ENCODE data around the gene NRSN1. TPM values are rescaled to one million over a fixed set of nuclear protein-coding genes. Genes with fewer than 3 reads are reported as not detected.

Gene NRSN1
- total RNA-seq, 1 experiment from 2014 or later = not detected

DNA sequence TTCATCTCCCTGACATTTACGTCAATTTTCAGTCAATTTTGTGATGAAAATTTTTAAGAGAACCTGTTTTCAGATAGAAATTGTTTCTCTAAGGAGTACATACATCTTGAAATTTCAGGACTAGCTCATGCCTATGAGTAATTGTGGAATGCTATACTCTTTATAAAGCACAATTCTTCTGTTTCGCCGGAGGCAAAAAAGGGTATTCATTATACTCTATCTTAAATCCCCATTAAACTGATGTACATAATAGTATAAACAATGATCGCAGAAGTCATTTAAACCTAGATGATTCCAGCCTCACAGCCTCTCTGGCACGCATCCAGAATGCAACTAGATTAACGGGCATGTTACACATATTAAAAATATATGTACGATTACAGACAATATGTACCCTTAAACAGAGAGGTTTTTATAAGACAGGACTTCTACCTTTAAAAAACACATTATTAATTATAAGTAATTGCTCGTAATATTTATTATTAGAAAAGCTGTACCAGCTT, 62.6 kb downstream of the NRSN1 start:
- DNase-seq (ENCODE audit: low read depth, low spot score) = peak; percentile 37
- in situ Hi-C loops (cut with HindIII; ENCODE audit: low pct_unique_long_range_greater_than_20kb, low sequenced_read_pairs) = no loop called here

DNA sequence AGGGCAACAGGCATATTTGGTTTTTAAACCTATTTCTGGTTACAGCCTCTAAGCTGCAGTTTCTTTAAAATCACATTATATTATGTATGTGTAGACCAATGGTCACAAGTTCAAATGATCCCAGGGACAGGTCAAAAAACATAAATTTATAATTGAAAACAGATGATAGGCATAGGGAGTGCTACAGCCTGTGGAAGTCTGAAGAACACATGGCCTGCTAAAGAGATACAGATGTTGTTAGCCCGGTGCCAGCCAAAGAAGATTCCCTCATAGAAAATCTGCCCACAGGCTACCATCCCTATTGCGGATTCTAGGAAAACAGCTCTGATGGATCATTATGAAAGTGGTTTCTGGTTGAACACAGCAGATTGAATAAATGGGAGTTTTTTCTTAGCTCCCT, 65.3 kb downstream of the NRSN1 start:
- in situ Hi-C loops (cut with HindIII; ENCODE audit: low pct_unique_long_range_greater_than_20kb, low sequenced_read_pairs) = no loop called here
- no peak for DNase-seq (ENCODE audit: low read depth, low spot score)

DNA sequence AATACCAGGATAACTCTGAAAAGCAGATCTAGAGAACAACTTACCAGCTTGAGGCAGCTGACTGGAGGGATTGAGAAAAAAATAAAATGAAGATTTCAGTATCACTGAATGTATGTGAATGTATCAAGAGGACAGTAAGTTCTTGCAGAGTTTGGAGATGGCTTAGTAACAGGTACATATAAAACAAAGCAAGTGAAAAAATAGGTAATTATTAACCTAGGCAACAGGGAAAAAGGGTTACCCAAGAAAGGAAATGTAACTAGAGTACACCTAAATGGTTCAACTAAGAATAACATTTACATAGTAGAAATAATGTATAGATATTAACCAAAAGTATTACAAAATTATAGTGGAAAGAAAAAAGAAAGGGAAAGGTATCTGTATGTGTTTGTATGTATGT, 67.3 kb downstream of the NRSN1 start:
- DNase-seq (ENCODE audit: low read depth, low spot score) = no peak
- in situ Hi-C loops (cut with HindIII; ENCODE audit: low pct_unique_long_range_greater_than_20kb, low sequenced_read_pairs) = no loop called here

DNA sequence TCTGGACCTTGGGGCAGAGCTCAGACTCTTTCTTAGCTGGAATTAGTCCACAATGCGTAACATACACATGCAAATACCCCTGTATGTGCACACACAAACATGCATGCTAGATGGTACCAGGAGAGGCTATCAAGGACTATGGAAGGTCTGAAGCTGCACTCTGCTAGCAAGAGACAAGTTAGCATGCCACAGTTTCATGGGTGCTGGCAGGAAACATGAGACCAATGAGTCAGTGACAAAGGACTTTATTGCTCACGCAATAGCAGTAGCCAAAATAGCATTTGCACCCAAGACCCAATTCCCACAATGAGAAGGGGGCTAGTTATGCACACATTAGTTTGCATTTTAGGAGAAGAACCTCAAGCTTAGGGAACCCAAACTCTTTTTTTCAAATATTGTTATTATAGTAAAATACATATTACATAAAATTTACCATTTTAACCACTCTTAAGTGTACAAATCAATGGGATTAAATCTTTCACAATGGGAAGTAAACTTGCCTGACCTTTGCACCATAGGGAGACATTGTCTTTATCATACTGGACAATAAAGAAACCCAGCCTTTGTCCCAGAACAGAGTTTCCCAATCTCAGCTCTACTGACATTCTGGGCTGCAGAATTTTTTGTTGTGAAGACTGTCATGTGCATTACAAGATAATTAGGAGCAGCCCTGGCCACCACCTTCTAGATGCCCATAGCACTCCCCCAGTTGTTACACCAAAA, 69.1 kb downstream of the NRSN1 start:
- DNase-seq (ENCODE audit: low read depth, low spot score) = peak; percentile 22
- in situ Hi-C loops (cut with HindIII; ENCODE audit: low pct_unique_long_range_greater_than_20kb, low sequenced_read_pairs) = no loop called here

DNA sequence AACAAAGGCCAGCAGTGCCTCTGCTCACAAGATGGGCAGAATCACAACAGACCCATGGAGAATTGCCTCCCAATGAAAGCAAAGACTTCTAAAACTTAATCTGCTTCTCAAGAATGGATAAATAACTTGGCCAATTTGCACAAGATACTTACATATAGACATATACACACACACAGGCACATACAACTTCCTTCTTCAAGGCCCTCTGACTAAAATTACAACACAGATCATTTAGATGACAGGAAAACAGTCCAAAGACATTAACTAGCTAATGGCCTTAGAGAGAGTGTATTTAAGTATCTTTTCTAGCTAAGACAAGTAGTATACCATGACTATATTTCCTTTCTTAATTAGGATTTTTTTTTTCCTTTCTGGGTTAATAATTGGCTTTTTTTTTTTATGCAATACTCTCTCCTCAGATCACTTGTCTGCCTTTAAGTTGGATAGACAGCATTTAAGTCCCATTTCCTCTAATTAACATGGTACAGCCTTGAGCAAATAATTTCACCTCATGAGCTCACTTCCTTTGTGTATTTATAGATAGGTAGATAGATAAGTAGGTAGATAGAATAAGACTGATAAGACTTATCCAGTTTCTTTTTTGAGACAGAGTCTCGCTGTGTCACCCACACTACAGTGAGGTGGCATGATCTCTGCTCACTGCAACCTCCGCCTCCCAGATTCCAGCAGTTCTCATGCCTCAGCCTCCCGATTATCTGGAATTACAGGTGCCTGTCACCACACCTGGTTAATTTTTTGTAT, 70.0 kb downstream of the NRSN1 start:
- in situ Hi-C loops (cut with HindIII; ENCODE audit: low pct_unique_long_range_greater_than_20kb, low sequenced_read_pairs) = no loop called here

More for the DNA sequence above, 70.0 kb downstream of the NRSN1 start:
- no peak for DNase-seq (ENCODE audit: low read depth, low spot score)

Small RNA genes within 50 kb of the gene (small RNA-seq; reads per million reads assigned to genes)
- 0 to 0.29 reads per million in 2 experiments for gene RF00218

Other genes with a start within 250 kb of the NRSN1 start
- gene DCDC2, start 231.8 kb downstream of the NRSN1 start, total RNA-seq (2014; rRNA removed; shearing (Covaris generic)) = 1.9 and 2.0 TPM in 2 replicates

All from SK-MEL-5 (cell line).